HG02642 (cell line): ENCODE measurements around the gene KRT6A.

Experiments used
- ATAC-seq: cut with Tn5 transposase; IDR thresholded peaks from one replicate; pipeline ENCODE4 v1.9.1; 2021; ENCODE audit warnings: mild to moderate bottlenecking; ENCODE audit not compliant: unreplicated experiment, poor library complexity

The KRT6A gene

DNA sequence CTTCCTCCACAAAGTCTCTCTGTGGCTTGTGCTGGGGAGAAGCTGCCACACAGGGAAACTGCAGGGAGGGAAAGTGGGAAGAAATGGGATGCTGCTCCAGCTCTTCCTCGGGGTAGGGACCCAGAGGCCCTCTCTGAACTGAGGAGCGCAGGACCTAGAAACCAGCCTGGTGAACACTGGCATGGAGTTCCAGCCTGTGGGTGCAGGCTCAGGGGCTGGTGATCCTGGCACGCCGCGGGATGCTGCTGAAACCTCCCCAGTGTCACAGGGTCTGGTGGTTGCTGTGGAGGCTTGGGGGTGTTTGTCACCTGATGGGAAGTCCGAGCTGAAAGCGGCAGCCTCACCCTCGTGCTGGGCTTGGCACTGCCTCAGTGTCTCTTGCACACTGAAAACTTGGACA lies 53.6 kb downstream of the KRT6A start:
- ATAC-seq = no peak

DNA sequence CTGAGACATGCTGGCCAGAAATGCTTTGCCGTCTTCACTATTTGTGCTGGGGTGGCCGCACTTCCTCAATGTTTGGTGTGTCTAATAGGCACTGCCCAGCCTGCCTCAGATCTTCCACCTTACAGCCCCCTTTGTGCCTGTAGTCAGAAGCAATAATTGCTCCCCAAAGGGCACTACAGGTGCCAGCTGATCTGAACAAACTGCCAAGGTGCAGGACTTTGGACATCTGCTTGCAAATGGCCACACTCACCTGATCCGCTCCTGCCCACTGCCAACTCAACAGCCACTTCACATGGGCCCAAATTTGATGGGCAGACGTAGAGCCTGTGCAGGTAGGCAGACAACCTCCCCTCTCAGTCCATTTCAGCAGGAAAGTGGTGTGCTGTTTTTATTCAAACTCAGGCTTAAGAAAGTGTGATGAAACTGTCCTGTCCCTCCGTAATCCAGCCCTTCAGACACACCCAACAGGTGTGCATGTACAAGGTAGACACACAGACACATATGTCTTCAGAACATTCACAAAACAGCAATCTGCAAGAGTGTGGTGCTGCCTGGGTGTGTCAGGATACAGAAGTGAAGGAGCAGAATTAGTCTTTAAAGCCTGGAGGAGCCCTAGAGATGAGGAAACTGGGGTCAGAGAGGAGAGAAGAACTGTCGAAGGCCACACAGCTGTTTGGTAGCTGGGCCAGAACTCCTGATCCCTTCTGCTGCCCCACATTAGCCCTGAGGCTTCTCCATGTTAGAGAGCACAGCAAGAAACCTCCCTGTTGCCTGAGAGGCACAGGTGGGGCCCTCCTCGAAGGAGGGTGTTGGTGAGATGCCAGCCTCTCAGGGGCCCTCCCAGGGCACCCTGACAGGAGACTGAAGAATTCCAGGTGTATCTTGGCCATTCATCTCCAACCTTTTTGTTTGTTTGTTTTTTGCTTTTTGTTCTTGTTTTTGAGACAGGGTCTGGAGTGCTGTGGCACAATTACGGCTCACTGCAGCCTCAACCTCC lies 54.5 kb downstream of the KRT6A start:
- no peak for ATAC-seq

DNA sequence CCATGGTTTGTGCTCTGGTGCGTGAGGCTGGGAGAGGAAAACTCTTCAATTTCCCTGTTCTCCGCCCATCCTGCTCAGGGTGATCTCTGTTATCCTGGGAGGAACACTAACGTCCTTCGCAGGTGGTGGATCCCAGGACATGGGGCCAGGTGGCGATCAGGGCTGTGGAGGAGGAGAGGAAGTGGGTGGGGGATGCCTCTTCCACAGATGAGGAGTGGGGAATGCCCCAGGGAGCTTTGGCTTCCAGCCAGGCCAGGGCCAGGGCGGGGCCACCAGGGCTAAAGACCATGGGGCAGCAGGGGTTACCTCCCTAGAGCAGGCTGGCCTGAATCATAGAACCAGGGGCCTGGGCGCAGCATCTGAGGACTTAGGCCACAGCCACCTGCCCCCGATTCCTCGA lies 55.5 kb downstream of the KRT6A start:
- no peak for ATAC-seq
